GM12892 (cell line): ENCODE results near the gene BIRC2.

ENCODE experiments used
- POLR2A ChIP-seq: IDR thresholded peaks from 2 replicates; pipeline ENCODE4 v1.6.1; 2011; ENCODE audit warnings: low read depth, low read length, control low read depth
- POLR2AphosphoS5 ChIP-seq: IDR thresholded peaks from 2 replicates; pipeline ENCODE4 v1.6.1; 2011; ENCODE audit warnings: low read depth, low read length, control low read depth

DNA sequence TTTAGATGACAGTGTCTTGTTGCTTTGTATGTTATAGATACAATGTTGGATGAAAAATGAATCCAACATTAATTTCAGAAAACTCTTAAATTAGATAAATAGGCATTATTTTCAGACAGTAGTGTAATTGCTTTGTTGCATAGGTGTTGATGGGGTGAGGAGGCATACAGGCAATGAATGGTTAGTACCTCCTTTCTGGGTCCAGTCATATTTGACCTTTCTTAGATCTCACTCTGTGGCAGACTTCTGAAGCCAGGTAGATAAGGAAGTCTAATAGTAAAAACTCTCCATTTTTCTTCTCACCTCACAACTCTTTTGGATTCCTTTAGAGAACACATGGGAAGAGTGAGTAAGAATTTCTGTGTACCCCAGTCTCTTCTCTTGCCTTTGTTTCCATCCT lies 31.8 kb downstream of the BIRC2 start:
- TF ChIP-seq POLR2AphosphoS5 (no peak), POLR2A (no peak)
